Lower lobe of right lung (tissue), 2 donors: ENCODE measurements around the gene SYCP2L. TPM values are rescaled to one million over a fixed set of nuclear protein-coding genes. Genes with fewer than 3 reads are reported as not detected.

ENCODE experiments used
- ATAC-seq, 2 donors: fragments of 200-7000 bp; cut with Tn5 transposase; one replicate each; pipeline ENCODE4 v1.9.1; 2020 to 2022; ENCODE audit warnings: mild to moderate bottlenecking in 2 of 2, moderate library complexity in 2 of 2
- DNase-seq: peaks from one replicate; pipeline ENCODE4 v3.0.0-alpha.2; 2020
- H3K27ac ChIP-seq: fragments of 200-600 bp; one replicate; pipeline ENCODE4 v1.8.0; 2022
- H3K27me3 ChIP-seq: fragments of 200-600 bp; one replicate; pipeline ENCODE4 v1.8.0; 2022; ENCODE audit warnings: low read depth
- H3K36me3 ChIP-seq: fragments of 200-600 bp; one replicate; pipeline ENCODE4 v1.8.0; 2022; ENCODE audit warnings: mild to moderate bottlenecking
- H3K4me1 ChIP-seq: fragments of 200-600 bp; one replicate; pipeline ENCODE4 v1.8.0; 2022
- H3K4me3 ChIP-seq: fragments of 200-600 bp; one replicate; pipeline ENCODE4 v1.8.0; 2022; ENCODE audit warnings: mild to moderate bottlenecking
- H3K9me3 ChIP-seq: fragments of 200-600 bp; one replicate; pipeline ENCODE4 v1.8.0; 2022
- CTCF ChIP-seq: fragments of 200-600 bp; IDR thresholded peaks from one replicate; pipeline ENCODE4 v1.8.0; 2022; ENCODE audit warnings: antibody characterized with exemption, mild to moderate bottlenecking
- intact Hi-C: fragments of 100-400 bp; cut with DNase I; formaldehyde crosslinking; loops from one replicate; pipeline ENCODE4 v1.11.0; 2022
- total RNA-seq: library from RNA; stranded (reverse); fragmentation: NEBNext Ultra II Directional; extraction: Animal tissue kit (Norgen Biotek cat#: 25700); gene quantifications from one replicate; pipeline ENCODE4 v1.2.1, GENCODE V29; 2021
- donor health status: DM: no; HTN: yes; CAD: no; lungs with severe emphysema.

SYCP2L gene
- total RNA-seq, 1 donor from 2014 or later, result 1.0 TPM

- intact Hi-C loops, result no loop called here
- H3K9me3 ChIP-seq, result no peaks in the 10 kb centered on the region
- DNase-seq (no peak), ATAC-seq (no peak)
- peaks cover 3% of the 10 kb centered on the region for H3K27me3 ChIP-seq
- TF ChIP-seq CTCF, result no peak
- no peaks in the 10 kb centered on the region for H3K4me1 ChIP-seq
- no peak overlapping the region for H3K4me3 ChIP-seq
- H3K27ac ChIP-seq, result no peak overlapping the region
- no peaks in the 10 kb centered on the region for H3K36me3 ChIP-seq
Observed at GRCh38 chr6:11016452-11016851, 129.6 kb downstream of the SYCP2L start.

DNA sequence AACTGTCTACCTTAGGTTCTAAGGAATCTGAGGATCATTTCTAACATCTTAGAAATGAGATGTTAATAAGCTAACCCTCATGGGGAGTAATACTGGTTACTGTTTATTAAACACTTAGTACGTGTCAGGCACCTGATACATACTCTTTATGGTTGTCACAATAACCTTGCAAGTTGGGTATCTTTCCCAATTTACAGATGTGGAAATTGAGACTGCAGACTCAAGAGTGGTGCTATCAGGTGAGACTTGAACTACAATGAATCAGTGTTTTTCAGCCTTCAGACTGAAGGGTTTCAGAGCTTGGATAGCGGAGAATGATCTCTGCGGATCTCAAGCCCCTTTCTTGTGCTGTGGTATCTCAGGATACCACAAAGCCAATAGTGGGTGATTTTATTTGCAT, 130.2 kb downstream of the SYCP2L start:
- H3K4me3 ChIP-seq, result no peak overlapping the region
- H3K9me3 ChIP-seq, result no peaks in the 10 kb centered on the region
- no peaks in the 10 kb centered on the region for H3K36me3 ChIP-seq
- intact Hi-C loops, result no loop called here
- peaks cover 3% of the 10 kb centered on the region for H3K27me3 ChIP-seq
- ATAC-seq (no peak), DNase-seq (no peak)
- TF ChIP-seq CTCF, result no peak
- H3K27ac ChIP-seq, result no peak overlapping the region
- H3K4me1 ChIP-seq, result no peaks in the 10 kb centered on the region

DNA sequence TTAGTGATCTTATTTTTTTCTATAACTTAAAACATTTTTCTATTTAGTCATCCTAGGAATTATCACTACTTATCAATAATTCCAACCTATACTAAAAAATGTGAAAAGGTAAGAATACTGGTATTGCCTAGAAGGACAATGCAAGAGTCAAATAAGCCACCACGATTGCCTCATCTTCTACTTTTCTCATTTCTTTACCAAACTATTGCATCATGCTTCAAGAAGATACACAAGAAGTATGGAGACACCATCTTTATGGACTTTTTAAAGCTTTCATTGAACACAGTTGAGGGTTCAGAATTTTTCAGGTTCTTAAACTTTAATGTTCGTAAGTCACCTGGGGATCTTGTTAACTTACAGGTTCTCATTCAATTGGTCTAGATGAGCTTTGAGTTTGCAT, 131.4 kb downstream of the SYCP2L start:
- intact Hi-C loops, result no loop called here
- H3K27me3 ChIP-seq, result peaks cover 3% of the 10 kb centered on the region
- TF ChIP-seq CTCF, result no peak
- no peaks in the 10 kb centered on the region for H3K36me3 ChIP-seq
- no peaks in the 10 kb centered on the region for H3K4me1 ChIP-seq
- ATAC-seq (no peak), DNase-seq (no peak)
- H3K9me3 ChIP-seq, result no peaks in the 10 kb centered on the region
- H3K27ac ChIP-seq, result no peak overlapping the region
- H3K4me3 ChIP-seq, result no peak overlapping the region

DNA sequence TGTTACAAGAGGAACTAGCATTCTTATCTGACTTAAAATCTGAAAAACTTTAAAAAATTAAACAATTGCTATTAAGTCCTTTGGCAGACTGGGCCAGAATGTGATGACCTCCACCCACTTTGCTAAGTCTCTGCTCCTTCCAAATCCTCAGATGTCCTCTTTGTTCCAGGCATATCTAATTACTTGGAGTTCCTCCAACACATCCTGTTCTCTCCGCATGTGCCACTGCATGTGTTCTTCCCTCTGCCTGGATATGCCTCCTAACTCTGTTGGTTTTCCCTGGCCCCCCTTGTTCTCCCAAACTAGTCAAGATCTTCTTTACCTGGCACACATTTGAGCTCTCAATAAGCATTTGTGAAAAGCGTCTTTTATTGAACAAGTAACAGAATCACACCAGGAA, 134.2 kb downstream of the SYCP2L start:
- Histone ChIP-seq H3K27ac (no peak overlapping the region), H3K4me3 (no peak overlapping the region), H3K4me1 (no peaks in the 10 kb centered on the region), H3K9me3 (no peaks in the 10 kb centered on the region), H3K36me3 (no peaks in the 10 kb centered on the region), H3K27me3 (no peaks in the 10 kb centered on the region)
- no peak for TF ChIP-seq CTCF
- DNase-seq (no peak), ATAC-seq (no peak)
- intact Hi-C loops, result no loop called here

DNA sequence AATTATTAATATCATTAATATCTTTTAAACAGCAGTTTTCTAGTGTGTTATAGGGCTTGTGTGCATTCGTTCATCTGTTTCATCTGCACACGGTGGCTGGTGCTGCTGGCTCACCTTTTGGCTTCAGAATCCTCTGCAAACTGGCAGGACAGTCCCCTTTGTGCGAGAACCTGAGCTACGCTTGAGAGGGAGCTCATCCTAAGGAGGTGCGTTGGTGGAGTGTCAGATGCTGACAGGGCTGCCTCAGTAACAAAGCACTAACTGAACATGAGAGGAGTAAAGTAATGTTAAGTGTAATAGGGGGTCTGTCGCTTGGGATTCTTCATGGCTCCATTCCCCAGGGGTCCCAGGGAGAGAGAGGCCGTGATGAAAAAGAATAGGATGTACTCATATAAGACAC, 134.9 kb downstream of the SYCP2L start:
- ATAC-seq (no peak), DNase-seq (no peak)
- Histone ChIP-seq H3K4me1 (no peaks in the 10 kb centered on the region), H3K27ac (no peak overlapping the region), H3K27me3 (no peaks in the 10 kb centered on the region), H3K4me3 (no peak overlapping the region), H3K9me3 (no peaks in the 10 kb centered on the region), H3K36me3 (no peaks in the 10 kb centered on the region)
- TF ChIP-seq CTCF, result no peak
- intact Hi-C loops, result no loop called here

- H3K4me3 ChIP-seq, result no peak overlapping the region
- intact Hi-C loops, result no loop called here
Observed at GRCh38 chr6:11023032-11023431, 136.2 kb downstream of the SYCP2L start.

More at GRCh38 chr6:11023032-11023431, 136.2 kb downstream of the SYCP2L start:
- Histone ChIP-seq H3K4me1 (no peaks in the 10 kb centered on the region), H3K36me3 (no peaks in the 10 kb centered on the region), H3K27ac (no peak overlapping the region), H3K9me3 (no peaks in the 10 kb centered on the region), H3K27me3 (no peaks in the 10 kb centered on the region)
- TF ChIP-seq CTCF, result no peak
- ATAC-seq, result no peak
- DNase-seq, result no peak
